LNCaP clone FGC (cell line): ENCODE measurements around the gene REXO4.

Experiments
- DNase-seq: peaks from one replicate; pipeline ENCODE4 v3.0.0-alpha.2; 2011; ENCODE audit warnings: low read depth
- H3K4me3 ChIP-seq: 2 replicates; pipeline ENCODE4 v1.5.1; 2011; ENCODE audit warnings: mild to moderate bottlenecking, low read depth, low read length, control low read depth
- TF ChIP-seq, protein P1 (sequence below): IDR thresholded peaks from 2 replicates; pipeline ENCODE4 v1.5.1; 2012; ENCODE audit warnings: mild to moderate bottlenecking; ENCODE audit not compliant: control insufficient read depth, insufficient read depth; ENCODE audit errors: extremely low read depth

Gene REXO4

DNA sequence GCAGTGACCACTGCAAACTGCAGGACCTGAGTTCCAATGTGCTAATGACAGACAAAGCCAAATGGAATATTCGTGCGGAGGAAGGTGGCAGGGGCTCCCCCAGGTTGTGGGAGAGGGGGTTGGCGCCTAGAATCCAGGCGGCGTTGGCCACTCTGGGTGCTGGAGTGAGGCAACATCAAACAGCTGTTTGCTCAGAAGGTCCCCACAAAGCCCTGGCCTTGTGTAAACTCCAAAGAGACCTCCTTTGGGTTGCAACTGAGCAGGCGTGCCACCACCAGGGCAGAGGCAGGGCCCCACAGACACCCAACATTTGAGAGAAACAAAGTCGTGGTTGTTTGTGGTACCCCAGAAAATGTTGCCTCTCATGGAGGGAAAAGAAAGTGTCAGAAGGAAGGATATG, 27.1 kb downstream of the REXO4 start:
- H3K4me3 ChIP-seq: no peak overlapping the region
- DNase-seq: no peak
- TF ChIP-seq, protein P1, sequence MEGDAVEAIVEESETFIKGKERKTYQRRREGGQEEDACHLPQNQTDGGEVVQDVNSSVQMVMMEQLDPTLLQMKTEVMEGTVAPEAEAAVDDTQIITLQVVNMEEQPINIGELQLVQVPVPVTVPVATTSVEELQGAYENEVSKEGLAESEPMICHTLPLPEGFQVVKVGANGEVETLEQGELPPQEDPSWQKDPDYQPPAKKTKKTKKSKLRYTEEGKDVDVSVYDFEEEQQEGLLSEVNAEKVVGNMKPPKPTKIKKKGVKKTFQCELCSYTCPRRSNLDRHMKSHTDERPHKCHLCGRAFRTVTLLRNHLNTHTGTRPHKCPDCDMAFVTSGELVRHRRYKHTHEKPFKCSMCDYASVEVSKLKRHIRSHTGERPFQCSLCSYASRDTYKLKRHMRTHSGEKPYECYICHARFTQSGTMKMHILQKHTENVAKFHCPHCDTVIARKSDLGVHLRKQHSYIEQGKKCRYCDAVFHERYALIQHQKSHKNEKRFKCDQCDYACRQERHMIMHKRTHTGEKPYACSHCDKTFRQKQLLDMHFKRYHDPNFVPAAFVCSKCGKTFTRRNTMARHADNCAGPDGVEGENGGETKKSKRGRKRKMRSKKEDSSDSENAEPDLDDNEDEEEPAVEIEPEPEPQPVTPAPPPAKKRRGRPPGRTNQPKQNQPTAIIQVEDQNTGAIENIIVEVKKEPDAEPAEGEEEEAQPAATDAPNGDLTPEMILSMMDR: no peak

DNA sequence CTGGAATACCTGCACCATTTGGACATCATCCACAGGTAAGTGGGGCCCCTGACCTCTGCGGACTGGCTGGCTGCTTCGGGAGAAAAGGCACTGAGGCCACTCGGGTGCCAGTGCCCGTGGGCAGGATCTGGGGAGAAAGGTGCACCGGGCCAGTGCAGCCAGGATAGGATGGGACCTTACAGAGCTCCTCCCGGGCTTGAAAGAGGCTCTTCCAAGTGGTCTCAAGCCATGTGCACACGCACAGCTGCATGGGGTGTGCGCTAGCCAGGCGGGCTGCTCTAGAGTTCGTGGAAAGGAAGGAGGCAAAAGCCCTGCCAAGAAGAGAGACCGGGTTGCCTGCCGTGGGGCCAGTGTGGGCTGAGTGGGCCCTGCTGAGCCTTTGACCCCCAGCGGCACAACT, 28.2 kb downstream of the REXO4 start:
- TF ChIP-seq, protein P1: no peak
- DNase-seq: no peak
- H3K4me3 ChIP-seq: no peak overlapping the region

DNA sequence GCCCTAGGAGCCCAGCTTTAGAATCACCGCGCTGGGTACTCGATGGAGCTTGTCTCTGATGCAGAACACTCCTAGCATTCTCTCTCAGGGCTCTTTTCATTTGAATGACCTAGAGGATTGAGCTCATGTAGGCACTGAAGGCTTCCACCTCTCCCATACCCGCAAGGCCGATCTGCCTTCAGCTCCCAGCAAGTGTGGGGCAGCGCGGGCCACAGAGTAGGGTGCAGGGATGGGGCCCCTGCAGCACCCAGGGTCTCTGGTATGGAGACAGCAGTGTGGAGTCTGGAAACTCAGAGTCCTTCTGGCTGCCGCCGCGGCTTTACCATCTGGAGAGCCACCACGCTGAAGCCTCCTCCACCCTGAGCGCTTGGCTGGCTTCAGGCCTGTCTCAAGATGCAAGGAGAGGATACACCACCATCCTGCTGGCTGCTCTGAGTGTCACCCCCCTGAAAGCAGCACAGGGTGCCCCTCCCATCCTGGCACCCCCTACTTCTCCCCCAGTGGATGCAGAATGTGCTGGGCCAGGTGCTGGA, 28.7 kb downstream of the REXO4 start:
- no peak for DNase-seq
- H3K4me3 ChIP-seq: no peak overlapping the region
- TF ChIP-seq, protein P1: no peak

DNA sequence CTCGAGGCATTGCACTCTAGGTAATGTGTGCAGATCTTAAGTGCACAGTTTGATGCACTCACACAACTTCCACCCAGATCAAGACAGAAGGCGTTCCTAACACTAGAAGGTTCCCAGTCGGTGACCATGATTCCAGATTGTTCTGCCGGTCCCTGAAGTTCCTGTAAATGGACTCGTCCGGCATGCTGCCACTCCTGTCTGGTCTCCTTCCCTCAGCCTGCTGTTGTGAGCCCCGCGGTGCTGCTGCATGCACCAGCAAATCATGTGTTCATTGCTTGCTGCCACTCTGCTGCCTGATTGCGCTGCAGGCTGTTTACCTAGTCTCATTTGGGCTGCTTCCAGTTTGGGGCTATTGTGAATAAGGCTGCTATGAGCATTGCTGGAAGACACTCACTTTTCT, 30.1 kb downstream of the REXO4 start:
- H3K4me3 ChIP-seq: no peak overlapping the region
- TF ChIP-seq, protein P1: no peak
- no peak for DNase-seq

DNA sequence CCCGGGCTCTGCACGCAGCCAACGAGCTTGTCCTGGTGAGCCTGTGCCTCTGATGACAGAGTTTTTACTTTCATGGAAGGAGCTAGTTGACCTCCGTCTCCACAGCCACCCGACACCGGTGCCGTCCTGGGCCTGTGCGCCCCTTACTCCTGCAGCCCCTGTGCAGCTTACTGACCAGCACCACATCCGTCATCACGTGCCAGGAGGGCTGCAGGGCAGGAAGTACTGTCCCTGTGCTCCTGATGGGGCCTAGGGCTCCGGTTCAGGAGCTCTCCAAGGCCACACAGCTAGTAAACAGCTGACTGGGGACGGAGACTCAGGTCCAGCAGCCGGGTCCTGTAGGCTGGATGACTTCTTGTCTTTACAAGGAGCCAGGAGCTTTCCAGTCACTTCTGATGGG, 31.5 kb downstream of the REXO4 start:
- TF ChIP-seq, protein P1: no peak
- DNase-seq: no peak
- no peak overlapping the region for H3K4me3 ChIP-seq

DNA sequence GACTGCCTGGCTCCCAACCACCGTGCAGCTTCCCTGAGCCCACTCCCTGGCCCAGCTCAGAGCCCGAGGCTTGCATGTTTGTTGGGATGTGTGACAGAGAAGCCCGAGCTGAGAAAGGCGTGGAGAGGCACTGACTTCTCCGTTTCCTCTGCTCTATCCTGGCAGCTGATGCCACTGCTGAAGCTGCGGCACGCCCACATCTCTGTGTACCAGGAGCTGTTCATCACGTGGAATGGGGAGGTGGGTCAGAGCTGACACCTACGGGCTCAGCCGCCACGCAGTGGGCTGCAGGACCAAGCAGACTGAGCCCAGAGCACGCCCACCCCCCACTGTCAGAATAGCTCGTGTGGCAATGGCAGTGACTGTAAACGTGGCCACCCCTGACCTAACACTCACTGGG, 32.4 kb downstream of the REXO4 start:
- TF ChIP-seq, protein P1: no peak
- DNase-seq: no peak
- H3K4me3 ChIP-seq: no peak overlapping the region

DNA sequence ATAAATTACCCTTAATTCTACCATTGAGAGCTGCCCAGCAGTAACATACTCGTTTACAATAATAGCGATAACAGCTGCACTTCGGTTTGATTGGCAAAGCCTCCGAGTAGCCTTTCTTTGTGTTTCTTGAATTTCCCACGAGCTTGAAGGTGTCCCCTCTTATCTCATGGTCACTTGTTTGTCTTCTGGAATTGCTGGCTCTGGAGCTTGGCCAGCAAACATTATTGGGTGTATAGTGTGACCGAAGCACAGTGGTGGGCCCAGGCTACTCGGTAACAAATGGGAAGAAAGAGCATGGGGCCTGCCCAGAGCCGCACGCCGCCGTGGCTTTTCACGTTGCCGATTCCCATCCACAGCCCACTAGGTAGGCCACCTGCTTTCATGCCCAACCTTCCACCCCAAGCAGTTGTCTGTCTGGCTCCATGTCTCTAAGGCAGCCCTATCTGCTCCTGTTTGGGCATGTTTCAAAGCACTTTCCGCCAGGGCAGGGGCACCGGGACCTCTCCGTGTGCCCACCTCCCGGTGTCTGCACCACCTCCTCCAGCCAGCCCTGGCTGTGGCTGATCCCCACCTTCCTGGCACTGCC, 33.0 kb downstream of the REXO4 start:
- TF ChIP-seq, protein P1: no peak
- no peak for DNase-seq
- H3K4me3 ChIP-seq: no peak overlapping the region
